Measurements from ENCODE around the gene PLXDC1.
A peak's percentile ranks its signal among the peaks of the same experiment; 100 is the strongest.

PLXDC1 gene

DNA sequence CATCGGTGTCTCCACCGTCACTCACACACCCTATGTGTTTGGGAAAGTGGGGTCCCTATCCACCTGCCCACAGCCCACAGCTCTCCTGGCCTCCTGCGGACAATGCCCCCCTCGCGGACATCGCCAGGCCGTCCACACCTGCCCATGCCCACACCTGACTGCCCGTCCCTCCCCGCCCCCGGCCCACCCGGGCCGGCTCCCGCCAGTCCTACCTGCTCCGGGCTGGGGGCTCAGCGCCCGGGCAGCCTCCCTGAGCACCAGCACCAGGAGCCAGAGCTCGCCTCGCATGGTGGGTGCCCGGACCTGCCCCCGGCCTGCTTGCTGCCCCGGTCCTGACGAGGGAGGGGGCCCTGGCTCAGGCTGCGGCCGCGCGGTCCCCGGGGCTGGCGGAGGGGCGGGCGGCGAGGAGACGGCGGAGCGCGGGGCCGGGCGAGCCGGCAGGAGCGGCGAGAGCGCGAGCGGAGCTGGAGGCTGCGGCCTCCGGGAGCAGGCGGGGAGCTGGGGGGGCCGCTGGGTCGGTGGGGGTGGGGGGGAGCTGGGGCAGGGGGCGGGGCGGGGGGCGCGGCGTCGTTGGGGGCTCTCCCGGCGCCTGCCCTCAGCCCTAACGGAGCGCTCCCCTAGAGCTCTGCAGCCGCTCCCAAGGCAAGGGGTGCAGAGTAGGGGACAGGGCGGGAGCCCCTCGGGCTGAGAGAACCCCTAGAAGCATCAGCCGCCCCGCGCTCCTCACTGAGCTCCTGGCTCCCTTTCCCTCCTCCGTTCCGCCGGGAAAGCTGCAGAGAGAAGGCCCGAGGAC, at the start of gene PLXDC1:
Gene PLXDC1 (minus strand): TSS at position 488 of the 793 bp plus-strand sequence. CDS start 200 bp downstream, at position 288.
- peak; percentile 51 for DNase-seq (ENCODE audit: low spot score)

DNA sequence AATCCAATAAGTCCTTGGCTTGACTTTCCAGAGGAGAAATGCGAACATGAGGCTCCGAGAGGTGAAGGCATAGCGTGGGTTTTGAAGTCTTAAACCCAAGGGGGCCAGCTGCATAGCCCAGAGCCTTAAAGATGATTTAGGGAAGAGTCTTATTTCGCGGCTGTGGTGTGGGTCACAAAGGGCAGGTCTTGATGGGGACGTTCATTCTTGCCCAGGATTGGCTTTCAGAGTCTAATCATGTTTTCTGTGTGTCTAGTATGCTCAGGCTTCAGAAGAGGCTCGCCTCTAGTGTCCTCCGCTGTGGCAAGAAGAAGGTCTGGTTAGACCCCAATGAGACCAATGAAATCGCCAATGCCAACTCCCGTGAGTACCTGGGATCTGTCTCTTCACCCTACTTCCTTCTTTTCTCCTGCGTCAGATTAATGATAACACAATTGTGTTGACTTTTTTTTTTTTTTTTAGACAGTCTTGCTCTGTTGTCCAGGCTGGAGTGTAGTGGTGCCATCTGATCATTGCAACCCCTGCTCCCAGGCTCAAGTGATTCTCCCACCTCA, 49.6 kb upstream of the PLXDC1 start:
- no peak for DNase-seq (ENCODE audit: low spot score)

DNA sequence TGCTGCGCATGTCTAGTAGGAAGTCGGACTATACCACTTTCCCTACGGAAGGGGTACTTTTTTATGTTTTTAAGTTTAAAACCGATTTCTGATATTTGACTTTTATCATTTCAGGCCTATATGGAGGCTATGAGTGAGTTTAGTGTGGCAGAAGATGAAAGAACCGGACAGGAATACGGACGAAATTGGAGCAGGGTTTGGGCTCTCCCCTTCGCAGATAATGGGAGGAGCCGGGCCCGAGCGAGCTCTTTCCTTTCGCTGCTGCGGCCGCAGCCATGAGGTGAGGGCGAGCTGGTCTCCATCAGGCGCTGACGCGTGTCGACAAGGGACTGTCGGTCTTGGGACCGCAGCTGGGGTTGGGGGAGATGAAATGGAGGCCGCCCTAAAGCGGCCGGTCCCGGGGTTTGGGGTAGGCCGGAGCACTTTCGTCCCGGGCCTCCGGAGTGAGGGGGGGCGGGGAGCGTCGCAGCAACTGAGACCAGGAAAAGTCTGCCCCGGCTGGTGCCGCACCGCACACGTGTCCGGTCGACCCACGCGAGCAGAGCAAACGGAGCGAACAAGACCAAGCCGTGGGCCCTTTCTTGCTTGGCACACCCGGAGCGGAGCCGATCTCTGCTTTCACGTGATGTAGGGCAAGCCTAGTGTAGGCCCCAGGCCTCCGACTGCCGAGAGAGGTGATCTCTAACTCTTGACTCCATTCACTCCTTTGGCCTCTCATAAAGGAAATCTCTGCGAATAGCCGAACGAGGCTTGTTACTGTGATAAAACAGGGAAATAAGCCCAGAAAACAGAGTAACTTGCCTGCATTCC, 48.8 kb upstream of the PLXDC1 start, which contains the start of gene RPL19:
Gene RPL19 (plus strand): TSS at position 214 of the 810 bp plus-strand sequence. CDS start 62 bp downstream, at position 276.
- peak; percentile 92 for DNase-seq (ENCODE audit: low spot score)

DNA sequence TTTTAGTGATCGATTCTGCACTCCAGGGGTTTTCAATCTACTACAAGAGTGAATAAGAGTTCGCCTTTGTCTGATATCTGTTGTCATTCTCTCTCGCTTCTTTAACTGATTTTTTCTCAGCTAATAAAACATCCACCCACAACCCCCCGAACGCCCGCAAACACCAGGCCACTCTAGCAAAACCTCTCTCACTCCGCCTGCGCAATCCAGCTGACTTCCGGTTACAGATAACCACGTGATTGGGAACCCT, 48.3 kb upstream of the PLXDC1 start:
- DNase-seq (ENCODE audit: low spot score) = peak; percentile 96

DNA sequence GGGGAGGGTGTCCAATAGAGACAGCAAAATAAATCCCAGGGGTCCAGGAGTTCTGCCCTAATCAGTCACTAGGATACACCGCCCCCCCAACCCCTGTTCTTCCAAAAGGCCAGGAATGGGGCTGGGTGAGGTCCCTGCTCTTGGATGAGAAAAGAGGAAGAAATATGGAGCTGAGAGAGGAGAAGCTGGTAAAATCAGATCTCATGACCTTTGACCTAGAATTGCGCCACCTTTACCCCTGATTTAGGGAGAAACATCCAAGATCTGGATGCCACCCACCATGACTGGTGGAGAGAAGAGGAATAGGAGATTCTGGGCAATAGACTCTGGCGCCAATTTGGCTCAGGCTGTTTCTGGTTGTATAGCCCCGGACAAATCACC, 46.7 kb upstream of the PLXDC1 start:
- no peak for DNase-seq (ENCODE audit: low spot score)

DNA sequence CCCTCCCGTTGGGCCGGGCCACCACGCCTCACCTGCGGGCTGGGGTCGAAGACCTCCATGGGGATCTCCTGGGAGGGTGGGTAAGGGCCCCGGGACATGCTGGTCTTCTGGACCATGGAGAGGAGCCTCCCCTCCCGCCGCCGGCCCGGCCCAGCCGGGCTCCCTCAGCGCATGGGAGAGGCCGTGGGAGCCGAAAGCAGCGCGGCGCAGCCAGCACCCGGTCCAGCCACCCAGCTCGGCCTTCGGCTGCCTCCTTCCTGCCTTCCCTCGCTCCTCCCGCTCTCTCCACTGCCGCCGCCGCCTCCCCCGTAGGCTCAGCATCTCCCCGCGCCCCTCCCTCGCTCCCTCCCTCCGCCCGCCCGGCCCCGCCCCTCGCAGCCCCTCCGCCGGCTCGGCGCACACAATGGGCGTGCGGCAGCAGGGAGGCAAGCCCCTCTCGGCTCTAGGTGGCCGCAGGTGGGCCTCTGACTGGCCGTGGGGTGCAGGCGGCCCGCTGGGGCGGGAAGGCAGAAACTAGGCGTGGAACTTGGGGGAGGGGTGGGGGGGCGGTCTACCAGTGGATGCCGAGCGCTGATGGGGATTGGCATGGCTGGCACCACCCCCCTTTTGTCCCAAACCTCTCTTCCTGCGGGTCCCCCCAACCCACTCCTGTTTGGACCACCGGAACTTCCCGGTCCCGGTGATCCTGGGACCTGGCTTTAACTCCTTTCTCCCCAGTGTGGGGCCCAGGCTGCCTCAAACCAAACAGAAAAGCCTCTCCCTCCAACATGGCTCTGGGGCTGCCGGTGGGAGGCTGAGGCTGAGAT, 46.1 kb upstream of the PLXDC1 start, which contains the start of gene CACNB1:
Gene CACNB1 (minus strand): TSS at position 290 of the 806 bp plus-strand sequence. CDS start 174 bp downstream, at position 116.
- peak; percentile 89 for DNase-seq (ENCODE audit: low spot score)

DNA sequence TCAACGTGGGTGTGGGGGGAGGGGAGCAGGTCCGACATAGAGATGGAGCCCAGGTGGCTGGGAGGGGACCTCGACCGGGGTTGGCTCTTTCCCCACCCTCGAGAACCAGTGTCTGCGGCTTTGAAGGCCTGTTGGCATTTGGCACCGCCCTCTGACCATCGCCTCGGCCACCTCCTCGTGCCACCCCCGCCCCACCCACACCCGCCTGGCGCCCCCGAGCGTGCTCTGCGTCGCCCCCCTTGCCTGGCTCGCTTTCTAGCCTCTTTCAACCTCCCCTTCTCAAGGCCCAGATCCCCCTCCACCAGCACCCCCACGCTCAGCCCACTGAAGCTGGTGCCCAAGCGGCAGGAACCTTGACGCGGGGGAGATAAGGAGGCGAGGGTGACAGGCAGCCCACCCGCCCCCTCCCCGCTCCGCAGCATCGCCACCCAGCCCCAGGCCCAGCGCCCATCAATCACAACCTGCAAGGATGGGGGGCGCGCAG, 45.4 kb upstream of the PLXDC1 start:
- peak; percentile 58 for DNase-seq (ENCODE audit: low spot score)

DNA sequence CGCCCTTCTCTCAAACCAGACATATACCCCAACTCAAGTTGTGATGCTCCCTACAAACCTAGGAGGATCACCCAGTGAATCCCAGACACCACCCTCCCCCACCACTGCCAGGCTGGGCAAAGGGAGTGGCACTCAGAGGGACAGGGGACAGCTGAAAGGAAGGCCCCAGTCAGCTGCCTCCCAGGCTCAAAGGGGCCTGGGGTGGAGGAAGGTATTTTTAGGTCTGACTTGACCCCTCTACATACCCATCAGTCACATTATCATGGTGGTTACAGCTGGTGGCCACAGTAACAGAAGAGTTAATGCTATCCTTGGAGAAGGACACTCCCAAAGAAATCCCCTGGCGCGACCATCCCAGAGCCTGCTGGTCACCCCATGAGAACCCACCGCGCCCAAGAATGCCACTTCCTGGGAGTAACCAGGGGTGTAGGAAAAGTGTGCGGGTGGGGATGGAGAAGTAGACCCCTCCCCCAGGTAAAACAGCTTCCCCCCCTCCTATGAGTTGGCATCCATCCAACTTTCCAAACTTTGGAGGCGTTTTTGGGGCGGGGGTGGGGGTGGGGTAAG, 44.9 kb upstream of the PLXDC1 start:
- DNase-seq (ENCODE audit: low spot score) = no peak

DNA sequence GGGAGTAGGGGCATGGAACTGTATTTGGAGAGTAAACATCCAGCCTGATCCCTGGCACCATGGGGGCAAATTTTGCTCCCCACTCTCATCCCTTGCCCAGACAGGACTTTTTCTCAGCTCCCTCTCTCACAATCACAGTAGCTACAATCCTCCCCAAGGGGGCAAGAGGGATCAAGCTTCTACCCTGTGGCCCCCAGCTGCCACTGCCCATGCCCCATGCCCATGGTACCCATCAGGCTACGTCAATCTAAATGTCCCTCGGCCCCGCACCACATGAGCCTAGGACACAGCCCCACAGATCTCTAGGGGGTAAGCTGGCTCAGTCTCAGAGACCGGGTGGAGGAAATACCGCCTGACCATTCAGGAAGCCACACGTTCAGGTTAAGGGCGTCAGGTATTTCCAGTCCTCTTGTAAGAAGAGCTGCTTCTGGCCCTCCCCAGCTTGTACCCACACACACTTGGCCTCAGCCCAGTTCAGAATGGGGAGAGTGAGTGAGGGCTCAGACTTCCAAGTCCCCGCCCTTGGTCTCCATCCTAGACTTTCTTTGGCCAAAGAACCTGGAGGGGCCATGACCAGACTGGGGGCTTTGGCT, 44.2 kb upstream of the PLXDC1 start:
- no peak for DNase-seq (ENCODE audit: low spot score)

DNA sequence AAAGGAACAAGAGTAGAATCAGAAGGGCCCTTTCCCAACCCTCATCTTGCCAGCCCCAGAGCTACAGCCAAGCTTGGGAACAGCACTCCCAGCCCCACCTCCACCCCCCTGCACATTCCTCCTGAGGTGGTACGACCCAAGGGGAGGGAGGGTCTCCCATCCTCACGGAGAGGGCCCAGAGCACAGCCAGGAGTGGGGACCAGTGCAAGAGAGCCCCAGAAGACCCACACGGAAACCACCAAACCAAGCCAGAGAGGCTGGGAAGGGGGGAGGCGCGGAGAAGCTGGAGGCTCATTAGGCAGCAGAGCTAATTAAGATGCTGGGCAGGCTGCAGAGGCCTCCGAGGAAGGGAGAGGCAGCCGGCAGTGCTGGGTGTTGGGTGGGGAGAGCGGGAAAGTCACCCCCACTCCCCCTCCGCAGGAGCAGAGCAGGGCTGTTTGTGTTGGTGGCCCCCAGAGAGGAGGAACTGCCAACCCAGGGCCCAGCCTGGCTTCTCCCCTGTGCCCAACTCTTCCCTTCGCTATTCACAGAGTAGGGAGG, 43.6 kb upstream of the PLXDC1 start:
- DNase-seq (ENCODE audit: low spot score) = no peak

DNA sequence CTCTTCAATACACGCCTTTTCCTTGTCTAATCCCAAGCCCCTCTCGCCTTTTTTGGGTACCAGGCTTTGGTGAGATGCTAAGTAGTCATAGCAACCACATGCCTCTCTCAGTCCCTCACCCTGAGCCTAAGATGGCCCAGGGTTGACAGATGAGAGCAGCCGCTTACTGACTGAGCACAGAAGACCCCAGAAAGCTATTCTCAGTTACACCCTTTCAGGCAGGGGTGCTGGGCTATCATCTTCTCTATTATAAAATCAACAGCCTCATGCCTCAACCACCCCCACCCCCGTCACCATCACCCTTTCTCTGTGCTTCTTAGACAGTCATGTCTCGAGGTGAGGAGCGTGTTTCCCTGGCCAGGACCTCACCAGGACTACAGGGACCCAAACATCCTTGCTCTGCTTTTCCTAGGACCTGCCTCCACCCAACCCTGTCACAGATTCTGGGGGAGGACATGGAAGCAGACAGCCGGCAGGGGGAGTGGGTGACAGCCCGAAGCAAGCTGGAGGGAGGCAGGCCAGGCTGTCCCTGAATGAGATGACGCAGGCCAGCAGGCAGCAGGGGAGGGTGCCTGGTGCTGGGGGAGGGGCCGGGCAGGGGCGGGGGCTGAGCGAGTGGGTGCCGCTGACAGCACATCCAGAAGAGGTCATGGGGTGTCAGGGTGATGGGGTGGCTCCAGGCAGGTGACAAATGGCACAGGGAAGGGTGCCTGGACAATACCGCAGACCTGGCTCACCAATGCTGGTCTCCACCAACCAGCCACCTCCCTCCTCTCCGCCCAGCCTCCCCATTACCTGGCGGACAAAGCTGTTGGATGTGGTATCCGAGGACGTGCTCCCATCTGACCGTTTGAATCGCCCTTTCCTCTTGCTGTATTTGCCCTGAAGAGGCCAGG, 42.9 kb upstream of the PLXDC1 start:
- peak; percentile 85 for DNase-seq (ENCODE audit: low spot score)

DNA sequence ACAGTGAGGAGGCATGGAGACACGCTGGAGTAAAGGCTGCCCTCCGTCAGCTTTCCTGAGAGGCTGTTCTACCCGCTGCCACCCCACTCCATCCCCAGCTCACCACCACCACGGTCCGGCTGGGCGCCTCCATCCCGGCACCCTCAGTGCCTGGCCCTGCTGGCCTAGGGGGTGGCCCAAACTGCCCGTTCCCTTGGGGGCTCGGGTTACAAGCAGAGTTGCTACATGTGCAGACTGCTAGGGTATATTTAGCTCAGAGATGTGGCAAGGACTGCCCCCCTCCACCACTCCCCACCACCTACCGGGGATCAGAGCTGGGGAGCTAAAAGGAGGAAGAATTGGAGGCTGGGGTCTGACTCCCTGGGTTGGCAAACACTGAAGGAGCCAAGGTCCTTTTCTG, 41.9 kb upstream of the PLXDC1 start:
- no peak for DNase-seq (ENCODE audit: low spot score)

DNA sequence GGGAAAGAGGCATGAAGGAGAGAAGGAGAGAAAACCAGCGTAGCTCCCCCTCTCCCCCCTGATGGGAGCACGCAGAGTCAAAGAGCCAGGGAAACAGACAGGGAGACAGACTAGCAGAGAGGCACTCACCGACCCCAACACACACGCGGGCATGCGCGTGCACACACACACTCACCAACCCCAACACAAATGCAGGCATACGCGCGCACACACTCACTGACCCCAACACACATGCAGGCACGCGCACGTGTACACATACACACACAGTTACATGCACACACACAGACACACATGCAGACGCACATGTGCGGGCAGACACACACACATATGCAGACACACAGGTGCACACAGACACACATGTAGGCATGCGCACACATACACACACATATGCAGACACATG, 41.5 kb upstream of the PLXDC1 start:
- no peak for DNase-seq (ENCODE audit: low spot score)

DNA sequence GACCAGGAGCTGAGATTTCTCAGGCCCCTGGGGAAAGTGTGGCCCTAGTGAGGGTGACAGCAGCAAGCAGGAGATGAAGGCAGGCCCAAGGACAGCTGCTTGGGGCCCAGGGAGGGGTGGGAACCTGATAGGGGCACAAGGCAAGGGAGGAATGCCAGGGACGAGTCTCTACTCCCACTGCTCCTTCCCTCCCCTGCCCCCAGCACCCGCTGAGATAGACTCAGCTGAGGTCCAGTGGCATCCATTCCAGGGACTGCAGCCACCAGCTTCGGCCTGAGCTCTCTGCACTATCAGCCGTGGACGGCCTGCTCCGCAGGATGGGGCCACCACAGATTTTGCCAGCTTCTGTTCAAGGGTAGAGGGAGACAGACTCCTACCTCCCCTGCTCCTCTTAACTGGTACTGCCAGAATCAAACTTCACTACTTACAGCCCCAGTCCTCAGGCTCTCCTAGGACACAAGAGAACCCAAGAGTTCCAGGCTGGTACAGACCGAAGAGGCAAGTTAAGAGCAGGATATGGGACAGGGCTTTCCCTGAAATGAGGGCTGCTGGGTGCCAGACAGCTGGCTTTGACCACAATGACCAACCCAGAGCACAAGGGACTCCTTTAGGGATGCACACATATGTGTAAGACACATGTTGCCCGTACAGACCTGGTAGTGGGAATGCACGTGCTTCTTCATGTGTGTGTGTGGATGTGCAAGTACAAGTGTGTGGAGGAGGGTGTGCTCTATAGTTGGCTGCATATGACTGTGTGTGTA, 40.5 kb upstream of the PLXDC1 start:
- no peak for DNase-seq (ENCODE audit: low spot score)

DNA sequence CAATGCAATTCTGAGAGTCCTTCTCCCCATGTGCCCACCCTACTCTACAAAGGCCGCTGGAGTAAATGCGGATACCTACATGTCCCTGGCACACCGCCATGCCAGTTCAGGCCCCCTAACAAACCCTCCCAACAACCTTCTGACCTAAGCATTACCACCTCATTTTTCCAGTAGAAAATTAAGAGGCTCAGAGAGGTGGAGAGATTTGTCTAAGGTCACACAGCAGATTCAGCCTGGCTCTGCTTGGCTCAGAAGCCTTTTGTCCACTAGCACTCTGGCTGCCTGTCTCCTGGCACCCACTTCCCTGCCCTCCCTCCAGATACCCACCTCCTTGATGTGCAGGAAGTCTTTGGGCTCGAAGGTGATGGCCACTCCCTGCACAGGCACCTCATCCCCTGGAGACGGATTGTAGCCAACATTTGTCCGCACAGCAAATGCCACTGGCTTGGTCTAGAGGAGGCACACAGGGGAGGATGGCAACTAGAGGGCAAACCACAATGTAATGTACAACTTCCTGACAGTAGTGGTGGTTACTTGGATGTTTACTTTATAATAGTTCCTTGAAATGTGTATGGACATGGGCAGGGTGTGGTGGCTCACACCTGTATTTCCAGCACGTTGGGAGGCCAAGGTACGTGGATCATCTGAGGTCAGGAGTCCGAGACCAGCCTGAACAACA, 35.9 kb upstream of the PLXDC1 start:
- DNase-seq (ENCODE audit: low spot score) = no peak

DNA sequence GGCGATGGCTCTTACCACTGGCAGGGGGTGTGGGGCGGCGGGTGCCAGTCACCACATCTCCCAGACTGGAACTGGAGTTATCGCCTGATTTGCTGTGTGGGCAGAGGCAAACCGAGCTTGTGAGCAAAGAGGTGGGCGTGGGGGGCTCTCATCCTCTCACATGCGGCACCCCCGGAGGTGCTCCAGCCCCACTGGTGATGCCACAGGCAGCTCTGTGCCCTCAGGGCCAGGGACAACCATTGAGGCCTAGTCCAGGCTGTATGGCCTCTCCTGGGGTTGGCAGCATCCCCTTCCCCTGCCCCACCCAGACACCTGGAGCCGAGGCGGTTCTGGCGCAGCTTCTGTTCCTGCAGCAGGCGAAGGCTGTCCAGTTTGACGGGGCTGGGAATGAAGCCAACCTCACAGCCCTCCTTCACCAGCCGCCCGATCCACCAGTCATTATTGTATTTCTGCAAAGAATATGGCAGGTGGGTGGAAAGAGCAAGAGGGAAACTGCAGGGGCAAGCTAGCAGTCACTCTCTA, 35.1 kb upstream of the PLXDC1 start:
- DNase-seq (ENCODE audit: low spot score) = no peak

DNA sequence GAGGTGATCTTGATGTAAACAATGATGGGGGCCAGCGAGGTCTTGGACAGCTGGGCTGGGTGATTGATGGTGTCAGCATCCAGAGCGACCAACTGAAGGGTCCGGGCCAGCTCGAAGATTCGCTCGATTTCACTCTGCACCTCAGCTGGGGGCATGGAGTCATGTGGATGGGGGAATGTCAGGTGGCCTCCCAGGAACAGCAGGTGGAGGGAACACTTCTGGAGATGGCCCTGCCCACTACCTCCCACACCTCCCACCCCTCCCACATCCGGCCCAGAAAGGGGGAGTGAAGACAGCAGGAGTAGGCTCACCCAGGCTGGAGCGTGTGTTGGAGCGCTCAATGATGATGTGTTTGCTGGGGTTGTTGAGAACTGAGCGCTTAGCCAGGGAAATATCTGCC, 32.3 kb upstream of the PLXDC1 start:
- no peak for DNase-seq (ENCODE audit: low spot score)

DNA sequence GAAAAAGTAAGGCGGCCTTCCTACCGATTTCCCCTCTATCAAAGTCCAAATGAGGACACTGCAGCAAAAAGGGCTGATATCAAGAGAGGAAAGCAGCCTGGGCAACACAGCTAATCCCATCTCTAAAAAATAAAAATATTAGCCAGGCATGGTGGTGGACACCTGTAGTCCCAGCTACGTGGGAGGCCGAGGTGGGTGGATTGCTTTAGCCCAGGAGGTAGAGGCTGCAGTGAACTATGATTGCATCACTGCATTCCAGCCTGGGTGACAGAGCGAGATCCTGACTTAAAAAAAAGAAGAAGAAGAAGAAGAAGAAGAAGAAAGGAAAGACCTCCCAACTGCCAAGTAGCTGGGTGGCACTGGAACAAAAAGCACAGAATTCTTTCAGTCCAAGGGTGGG, 31.6 kb upstream of the PLXDC1 start:
- DNase-seq (ENCODE audit: low spot score) = no peak

Data from AG20443 (cell line).